OCI-LY1 (cell line): ENCODE results near the gene PAEP.

Source experiments
- EZH2 ChIP-seq: fragments of 200-600 bp; sonication (generic), shearing (Covaris generic); IDR thresholded peaks from 2 replicates; pipeline ENCODE4 v1.8.0; 2017; ENCODE audit warnings: borderline replicate concordance, mixed run types, mild to moderate bottlenecking, antibody characterized with exemption, low read length, moderate library complexity, mixed read lengths
- TF ChIP-seq, protein P1 (sequence below): fragments of 200-600 bp; sonication (generic), shearing (Covaris generic); IDR thresholded peaks from 2 replicates; pipeline ENCODE4 v1.5.1; 2017; ENCODE audit warnings: mild to moderate bottlenecking, antibody characterized with exemption, low read length, moderate library complexity, mixed read lengths

DNA sequence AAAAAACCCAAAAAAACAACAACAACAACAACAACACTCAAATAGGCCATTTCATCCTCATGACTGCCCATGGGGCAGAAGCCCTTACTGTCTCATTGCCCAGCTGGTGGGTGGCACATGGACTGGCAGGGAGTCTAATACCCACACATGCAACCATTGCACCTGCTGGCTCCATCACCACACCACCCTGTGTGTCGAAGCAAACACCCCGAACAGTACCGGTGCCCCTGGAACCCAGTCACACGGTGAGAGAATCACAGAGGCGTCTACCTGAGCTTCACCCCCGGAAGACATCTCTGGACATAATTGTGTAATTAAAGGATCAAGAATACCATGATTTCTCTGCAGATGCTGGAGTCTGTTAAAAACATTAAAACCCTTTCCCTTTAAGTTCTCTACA, 6.5 kb downstream of the PAEP start:
- TF ChIP-seq, protein P1, sequence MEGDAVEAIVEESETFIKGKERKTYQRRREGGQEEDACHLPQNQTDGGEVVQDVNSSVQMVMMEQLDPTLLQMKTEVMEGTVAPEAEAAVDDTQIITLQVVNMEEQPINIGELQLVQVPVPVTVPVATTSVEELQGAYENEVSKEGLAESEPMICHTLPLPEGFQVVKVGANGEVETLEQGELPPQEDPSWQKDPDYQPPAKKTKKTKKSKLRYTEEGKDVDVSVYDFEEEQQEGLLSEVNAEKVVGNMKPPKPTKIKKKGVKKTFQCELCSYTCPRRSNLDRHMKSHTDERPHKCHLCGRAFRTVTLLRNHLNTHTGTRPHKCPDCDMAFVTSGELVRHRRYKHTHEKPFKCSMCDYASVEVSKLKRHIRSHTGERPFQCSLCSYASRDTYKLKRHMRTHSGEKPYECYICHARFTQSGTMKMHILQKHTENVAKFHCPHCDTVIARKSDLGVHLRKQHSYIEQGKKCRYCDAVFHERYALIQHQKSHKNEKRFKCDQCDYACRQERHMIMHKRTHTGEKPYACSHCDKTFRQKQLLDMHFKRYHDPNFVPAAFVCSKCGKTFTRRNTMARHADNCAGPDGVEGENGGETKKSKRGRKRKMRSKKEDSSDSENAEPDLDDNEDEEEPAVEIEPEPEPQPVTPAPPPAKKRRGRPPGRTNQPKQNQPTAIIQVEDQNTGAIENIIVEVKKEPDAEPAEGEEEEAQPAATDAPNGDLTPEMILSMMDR = no peak
- TF ChIP-seq EZH2 = no peak
